Measurements from ENCODE around the gene CCDC152.

DNA sequence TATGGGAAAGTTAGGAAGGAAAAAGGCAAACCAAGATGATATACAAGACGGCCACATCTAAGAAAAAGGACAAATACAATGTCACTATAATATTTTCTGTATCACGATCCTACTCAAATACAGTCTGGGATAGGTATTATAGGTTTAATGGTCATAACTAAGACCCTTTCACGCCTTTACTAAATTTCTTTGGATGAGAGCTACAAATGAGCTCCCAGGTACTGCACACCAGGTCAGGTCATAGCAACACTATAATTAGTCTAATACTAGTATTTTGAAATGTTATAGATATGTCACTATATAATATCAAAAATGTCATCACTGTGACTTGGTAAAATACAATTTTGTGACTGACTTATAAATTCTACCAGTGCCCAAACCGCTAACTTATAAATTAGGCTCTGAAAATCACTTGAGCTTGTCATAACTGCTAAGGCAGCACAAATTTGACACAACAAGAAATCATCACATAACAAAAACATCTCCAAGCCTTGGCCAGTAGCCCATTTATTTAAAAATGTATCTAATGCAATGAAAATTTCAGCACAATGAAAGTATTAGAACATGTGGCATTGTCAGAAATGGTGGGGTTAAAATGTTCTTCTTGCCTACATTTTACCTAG lies 48.2 kb downstream of the CCDC152 start:
- TF ChIP-seq, protein P1, sequence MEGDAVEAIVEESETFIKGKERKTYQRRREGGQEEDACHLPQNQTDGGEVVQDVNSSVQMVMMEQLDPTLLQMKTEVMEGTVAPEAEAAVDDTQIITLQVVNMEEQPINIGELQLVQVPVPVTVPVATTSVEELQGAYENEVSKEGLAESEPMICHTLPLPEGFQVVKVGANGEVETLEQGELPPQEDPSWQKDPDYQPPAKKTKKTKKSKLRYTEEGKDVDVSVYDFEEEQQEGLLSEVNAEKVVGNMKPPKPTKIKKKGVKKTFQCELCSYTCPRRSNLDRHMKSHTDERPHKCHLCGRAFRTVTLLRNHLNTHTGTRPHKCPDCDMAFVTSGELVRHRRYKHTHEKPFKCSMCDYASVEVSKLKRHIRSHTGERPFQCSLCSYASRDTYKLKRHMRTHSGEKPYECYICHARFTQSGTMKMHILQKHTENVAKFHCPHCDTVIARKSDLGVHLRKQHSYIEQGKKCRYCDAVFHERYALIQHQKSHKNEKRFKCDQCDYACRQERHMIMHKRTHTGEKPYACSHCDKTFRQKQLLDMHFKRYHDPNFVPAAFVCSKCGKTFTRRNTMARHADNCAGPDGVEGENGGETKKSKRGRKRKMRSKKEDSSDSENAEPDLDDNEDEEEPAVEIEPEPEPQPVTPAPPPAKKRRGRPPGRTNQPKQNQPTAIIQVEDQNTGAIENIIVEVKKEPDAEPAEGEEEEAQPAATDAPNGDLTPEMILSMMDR (IDR thresholded peaks at IDR 0.05), result no peak
- no peak for TF ChIP-seq POLR2A (IDR thresholded peaks at IDR 0.05; ENCODE audit: low read depth)
- TF ChIP-seq POLR2AphosphoS5 (IDR thresholded peaks at IDR 0.05), result no peak
- TF ChIP-seq EP300 (IDR thresholded peaks at IDR 0.05), result no peak

Data from esophagus muscularis mucosa (tissue), 4 donors.